T-cell (primary cell): ENCODE results near the gene CTBP2. TPM values are rescaled to one million over a fixed set of nuclear protein-coding genes. Genes with fewer than 3 reads are reported as not detected.
A peak's percentile ranks its signal among the peaks of the same experiment; 100 is the strongest.

Source experiments
- ATAC-seq, 4 experiments: fragments of 200-7000 bp in 3 of 4; fragments of 150-1000 bp in 1 of 4; cut with Tn5 transposase; replicated peaks in 1 of 4; 1 replicate in 3 of 4; 2 replicates in 1 of 4; pipeline ENCODE4 v1.10.0; 2021; ENCODE audit warnings: moderate library complexity in 3 of 4, mild to moderate bottlenecking in 2 of 4, moderate number of reproducible peaks in 1 of 4
- CTCF ChIA-PET, 2 donors: fragments of 300-600 bp; sonication (Branson Sonifier 250); formaldehyde crosslinking; loops; one replicate each; lab custom pipeline; 2022; ENCODE audit warnings: antibody characterized with exemption in 2 of 2; lab: Charles Lee
- POLR2A ChIA-PET, 2 donors: fragments of 300-600 bp; sonication (Branson Sonifier 250); formaldehyde crosslinking; loops; one replicate each; lab custom pipeline; 2022; ENCODE audit warnings: antibody characterized with exemption in 2 of 2; lab: Charles Lee
- DNase-seq, 35 experiments: peaks; one replicate each; pipeline versions ENCODE4 v3.0.0 to v3.0.0-alpha.2; 2013 to 2023
- H3K27ac ChIP-seq: one replicate; pipeline ENCODE4 v1.5.1; 2013; ENCODE audit warnings: low read length
- H3K27me3 ChIP-seq, 2 experiments: replicated peaks in 1 of 2; 1 replicate in 1 of 2; 2 replicates in 1 of 2; pipeline versions ENCODE4 v1.6.1 to v1.7.0; 2013; ENCODE audit warnings: low read length in 1 of 2, mixed read lengths in 1 of 2; ENCODE audit not compliant: control insufficient read depth in 2 of 2, insufficient read depth in 2 of 2; ENCODE audit errors: extremely low read depth in 1 of 2
- H3K36me3 ChIP-seq, 2 donors: 1 replicate in 1 of 2; 2 replicates in 1 of 2; pipeline versions ENCODE4 v1.6.1 to v1.7.0; 2013; ENCODE audit warnings: low read length in 1 of 2; ENCODE audit not compliant: control insufficient read depth in 2 of 2, insufficient read depth in 1 of 2; ENCODE audit errors: extremely low read depth in 1 of 2
- H3K4me1 ChIP-seq, 2 experiments: 1 replicate in 1 of 2; 2 replicates in 1 of 2; pipeline versions ENCODE4 v1.6.1 to v1.7.0; 2013; ENCODE audit warnings: low read length in 2 of 2, mixed read lengths in 1 of 2; ENCODE audit not compliant: insufficient read depth in 2 of 2, control insufficient read depth in 1 of 2; ENCODE audit errors: extremely low read depth in 1 of 2
- H3K4me3 ChIP-seq, 2 donors: 1 replicate in 1 of 2; 2 replicates in 1 of 2; pipeline versions ENCODE4 v1.5.1 to v1.7.0; 2013; ENCODE audit warnings: mild to moderate bottlenecking in 2 of 2, low read length in 1 of 2, moderate library complexity in 1 of 2; ENCODE audit not compliant: control insufficient read depth in 1 of 2; ENCODE audit errors: extremely low read depth in 1 of 2
- H3K9me3 ChIP-seq: 2 replicates; pipeline ENCODE4 v1.7.0; 2013
- H3K27ac Mint-ChIP-seq, 2 donors: one replicate each; pipeline ENCODE4 v1.8.0; 2020 to 2021; ENCODE audit warnings: mild to moderate bottlenecking in 2 of 2, mixed read lengths in 2 of 2
- H3K27me3 Mint-ChIP-seq, 2 donors: one replicate each; pipeline ENCODE4 v1.8.0; 2021 to 2022; ENCODE audit warnings: mixed read lengths in 2 of 2
- H3K36me3 Mint-ChIP-seq: one replicate; pipeline ENCODE4 v1.8.0; 2021; ENCODE audit warnings: mixed read lengths
- H3K4me1 Mint-ChIP-seq, 3 donors: one replicate each; pipeline ENCODE4 v1.8.0; 2020 to 2022; ENCODE audit warnings: mixed read lengths in 3 of 3, mild to moderate bottlenecking in 1 of 3
- H3K4me3 Mint-ChIP-seq, 3 donors: one replicate each; pipeline ENCODE4 v1.8.0; 2020 to 2022; ENCODE audit warnings: mild to moderate bottlenecking in 3 of 3, mixed read lengths in 3 of 3, moderate library complexity in 3 of 3
- H3K9me3 Mint-ChIP-seq, 3 donors: one replicate each; pipeline ENCODE4 v1.8.0; 2020 to 2022; ENCODE audit warnings: mixed read lengths in 3 of 3
- WGBS: methylation state at CpG from one replicate; pipeline ENCODE4 v1.1.5; 2013; ENCODE audit warnings: missing lambda C conversion rate; ENCODE audit not compliant: insufficient coverage; 5-methylcytosine and 5-hydroxymethylcytosine counted together
- total RNA-seq, 35 experiments: library from RNA in 6 of 35; stranded (reverse) in 6 of 35; fragments of 120-200 nt in 1 of 35; gene quantifications; one replicate each; pipeline versions ENCODE4 v1.2.1 to v1.2.4 and lab custom pipeline; 2013 to 2026

CTBP2 gene
- total RNA-seq, 5 donors from 2014 or later (not counting 1 experiment from before 2014, with no cell fraction given): 1.1 to 5.8 (median 3.1) TPM

- H3K27ac ChIP-seq: no peak overlapping the region
- ATAC-seq: no peak
- ChIA-PET POLR2A (no interaction called here), CTCF (no interaction called here)
- Mint-ChIP-seq H3K9me3 (no peaks in the 10 kb centered on the region), H3K4me3 (no peak overlapping the region), H3K27ac (peak overlapping the region in 1 of 2 donors; percentile 59), H3K27me3 (no peaks in the 10 kb centered on the region), H3K36me3 (no peaks in the 10 kb centered on the region), H3K4me1 (peaks cover 14 to 29% (median 20%) of the 10 kb centered on the region in 3 donors)
- 97% methylated on average over 8 of the region's 11 CpGs for WGBS
- peaks cover 0 to 17% of the 10 kb centered on the region in 2 experiments for H3K27me3 ChIP-seq
- H3K4me3 ChIP-seq: no peak overlapping the region
- DNase-seq: no peak
- H3K9me3 ChIP-seq: no peaks in the 10 kb centered on the region
- H3K4me1 ChIP-seq: peaks cover 0 to 21% of the 10 kb centered on the region in 2 experiments
- H3K36me3 ChIP-seq: no peaks in the 10 kb centered on the region
Measured at GRCh38 chr10:125066764-125067450, 93.5 kb downstream of the CTBP2 start.

- Mint-ChIP-seq H3K9me3 (no peaks in the 10 kb centered on the region), H3K36me3 (no peaks in the 10 kb centered on the region), H3K4me1 (peaks cover 14 to 39% (median 22%) of the 10 kb centered on the region in 3 donors), H3K27me3 (peaks cover 0 to under 1% of the 10 kb centered on the region in 2 donors), H3K4me3 (peak overlapping the region in 2 of 3 donors; percentile 15 to 27), H3K27ac (peak overlapping the region; percentile 73 to 80)
- 6% methylated on average over 6 of the region's 8 CpGs for WGBS
- ATAC-seq: peak; percentile 35 to 64 (median 40)
- CTCF ChIA-PET: interaction anchor here in 1 of 2 donors (0.6 to 1.3 kb wide), 3 partner anchors 27 to 923 kb away, joined by 3 to 6 read pairs (median 5); no protein-coding TSS in a partner anchor
- Histone ChIP-seq H3K27me3 (peaks cover 0 to 29% of the 10 kb centered on the region in 2 experiments), H3K4me3 (no peak overlapping the region), H3K27ac (no peak overlapping the region), H3K4me1 (peaks cover 0 to 29% of the 10 kb centered on the region in 2 experiments), H3K36me3 (no peaks in the 10 kb centered on the region), H3K9me3 (no peaks in the 10 kb centered on the region)
- POLR2A ChIA-PET: no interaction called here
- DNase-seq: peak in 2 of 35 experiments; percentile 7 to 10
Measured at GRCh38 chr10:125064681-125065492, 95.5 kb downstream of the CTBP2 start.

GRCh38 chr10:125063256-125063925 lies 97.0 kb downstream of the CTBP2 start:
- peak overlapping the region in 1 of 2 donors; percentile 28 for H3K27ac Mint-ChIP-seq
- H3K4me1 ChIP-seq: peaks cover 0 to 29% of the 10 kb centered on the region in 2 experiments
- peaks cover 0 to 33% of the 10 kb centered on the region in 2 experiments for H3K27me3 ChIP-seq
- POLR2A ChIA-PET: no interaction called here
- peaks cover 0 to 8% of the 10 kb centered on the region in 2 donors for H3K27me3 Mint-ChIP-seq
- no peaks in the 10 kb centered on the region for H3K36me3 ChIP-seq
- no peaks in the 10 kb centered on the region for H3K36me3 Mint-ChIP-seq
- H3K9me3 ChIP-seq: no peaks in the 10 kb centered on the region
- CTCF ChIA-PET: no interaction called here
- no peak overlapping the region for H3K4me3 ChIP-seq
- no peak overlapping the region for H3K27ac ChIP-seq
- 91% methylated on average over 21 of the region's 23 CpGs for WGBS
- no peak overlapping the region for H3K4me3 Mint-ChIP-seq
- peaks cover 14 to 39% (median 22%) of the 10 kb centered on the region in 3 donors for H3K4me1 Mint-ChIP-seq
- no peaks in the 10 kb centered on the region for H3K9me3 Mint-ChIP-seq
- ATAC-seq (no peak), DNase-seq (peak in 1 of 35 experiments; percentile 2)

GRCh38 chr10:125062914-125063230 lies 97.5 kb downstream of the CTBP2 start:
- Histone ChIP-seq H3K27me3 (peaks cover 0 to 31% of the 10 kb centered on the region in 2 experiments), H3K9me3 (no peaks in the 10 kb centered on the region)

DNA sequence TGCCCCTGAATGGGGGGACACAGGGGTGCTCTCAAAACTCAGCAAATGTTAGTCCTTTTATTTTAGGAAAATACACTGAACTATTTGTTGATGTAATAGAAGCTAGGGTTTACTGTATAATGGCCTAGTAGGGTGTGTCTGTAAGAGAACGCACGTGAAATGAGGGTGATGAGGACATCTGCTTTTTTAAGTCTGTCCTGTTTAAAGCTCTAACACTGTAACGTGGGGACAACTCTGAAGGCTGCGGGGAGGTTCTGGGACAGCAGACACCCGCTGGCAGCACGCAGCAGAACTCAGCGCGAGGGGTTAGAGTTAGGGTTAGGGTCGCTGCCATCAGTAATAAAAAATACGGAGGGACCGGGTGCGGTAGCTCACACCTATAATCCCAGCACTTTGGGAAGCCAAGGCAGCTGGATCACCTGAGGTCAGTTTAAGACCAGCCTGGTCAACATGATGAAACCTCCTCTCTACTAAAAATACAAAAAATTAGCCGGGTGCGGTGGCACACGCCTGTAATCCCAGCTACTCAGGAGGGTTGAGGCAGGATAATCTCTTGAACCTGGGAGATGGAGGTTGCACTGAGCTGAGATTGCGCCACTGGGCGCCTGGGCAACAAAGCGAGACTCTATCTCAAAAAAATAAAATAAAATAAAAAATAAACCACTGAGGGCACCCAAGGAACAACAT lies 98.0 kb downstream of the CTBP2 start:
- Histone ChIP-seq H3K36me3 (no peaks in the 10 kb centered on the region), H3K27me3 (peaks cover 0 to 29% of the 10 kb centered on the region in 2 experiments), H3K27ac (no peak overlapping the region), H3K4me1 (peaks cover 0 to 29% of the 10 kb centered on the region in 2 experiments), H3K4me3 (no peak overlapping the region), H3K9me3 (no peaks in the 10 kb centered on the region)
- H3K27ac Mint-ChIP-seq: no peak overlapping the region
- H3K27me3 Mint-ChIP-seq: peaks cover 0 to 9% of the 10 kb centered on the region in 2 donors
- no peak for DNase-seq
- ChIA-PET POLR2A (no interaction called here), CTCF (interaction anchor here in 1 of 2 donors (0.6 kb wide), 1 partner anchor 374 kb away, joined by 3 read pairs; no protein-coding TSS in a partner anchor)
- no peak overlapping the region for H3K4me3 Mint-ChIP-seq
- no peaks in the 10 kb centered on the region for H3K36me3 Mint-ChIP-seq
- no peak for ATAC-seq
- peaks cover 14 to 40% (median 22%) of the 10 kb centered on the region in 3 donors for H3K4me1 Mint-ChIP-seq
- WGBS: 93% methylated on average over 5 of the region's 18 CpGs
- H3K9me3 Mint-ChIP-seq: no peaks in the 10 kb centered on the region

More at GRCh38 chr10:125062914-125063230, 97.5 kb downstream of the CTBP2 start:
- DNase-seq: no peak
- Histone ChIP-seq H3K27ac (no peak overlapping the region), H3K4me1 (peaks cover 0 to 29% of the 10 kb centered on the region in 2 experiments), H3K36me3 (no peaks in the 10 kb centered on the region), H3K4me3 (no peak overlapping the region)
- H3K36me3 Mint-ChIP-seq: no peaks in the 10 kb centered on the region
- ChIA-PET POLR2A (no interaction called here), CTCF (interaction anchor here in 1 of 2 donors (0.6 kb wide), 1 partner anchor 374 kb away, joined by 3 read pairs; no protein-coding TSS in a partner anchor)
- H3K4me3 Mint-ChIP-seq: no peak overlapping the region
- H3K27ac Mint-ChIP-seq: no peak overlapping the region
- 86% methylated on average over 7 of the region's 9 CpGs for WGBS
- ATAC-seq: no peak
- H3K4me1 Mint-ChIP-seq: peaks cover 14 to 39% (median 22%) of the 10 kb centered on the region in 3 donors
- no peaks in the 10 kb centered on the region for H3K9me3 Mint-ChIP-seq
- H3K27me3 Mint-ChIP-seq: peaks cover 0 to 8% of the 10 kb centered on the region in 2 donors
